ENCODE measurements around the gene PLOD2. TPM values are rescaled to one million over a fixed set of nuclear protein-coding genes. Genes with fewer than 3 reads are reported as not detected.

Gene PLOD2
- polyA plus RNA-seq, 1 donor (not counting 4 experiments of a cell fraction or from before 2014, with no cell fraction given), result 30.0 TPM

DNA sequence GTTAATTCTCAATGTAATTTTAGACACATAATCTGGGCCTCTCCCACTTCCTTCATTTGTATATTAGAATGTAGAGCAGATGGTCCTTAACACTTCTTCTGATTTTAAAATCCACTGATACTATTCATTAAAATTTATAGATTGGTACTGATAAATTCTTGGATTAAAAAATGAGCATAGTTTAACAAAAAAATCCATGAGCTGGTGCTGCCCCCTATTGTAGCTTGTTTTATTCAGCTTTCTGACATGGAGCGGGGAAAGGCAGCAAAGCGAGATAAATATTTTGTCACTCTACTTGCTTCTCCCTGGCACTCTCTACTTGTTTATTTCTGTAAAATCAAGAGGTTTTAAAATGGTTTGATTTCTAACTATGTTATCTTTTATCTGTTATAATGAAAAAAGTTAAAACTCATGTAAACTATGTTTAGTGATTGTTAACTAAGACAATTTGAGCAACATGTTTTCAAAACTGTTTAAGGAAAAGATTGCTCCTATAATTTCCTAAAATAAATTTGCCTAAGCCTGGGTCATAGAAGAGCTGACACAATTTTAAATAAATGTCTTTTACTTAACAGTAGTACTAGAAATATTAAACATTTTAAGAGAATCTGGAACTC lies 26.5 kb upstream of the PLOD2 start:
- Histone ChIP-seq H4K20me1 (ENCODE audit: control insufficient read depth, extremely low read depth, insufficient read depth, low read length) (no peaks in the 10 kb centered on the region), H3K9ac (ENCODE audit: control insufficient read depth, extremely low read depth, insufficient read depth, low read length) (no peak overlapping the region), H3K4me3 (ENCODE audit: control insufficient read depth in 2 of 3, extremely low read depth in 1 of 3, insufficient read depth in 2 of 3, low read depth in 1 of 3, low read length in 3 of 3) (no peak overlapping the region), H3K79me2 (ENCODE audit: control insufficient read depth, insufficient read depth, low read length) (no peaks in the 10 kb centered on the region), H3K4me2 (ENCODE audit: control insufficient read depth, extremely low read depth, insufficient read depth, low read depth, low read length) (no peak overlapping the region), H3K27me3 (ENCODE audit: control insufficient read depth, extremely low read depth, insufficient read depth, low read length) (no peaks in the 10 kb centered on the region), H3K9me3 (ENCODE audit: control insufficient read depth, low read depth, low read length) (no peaks in the 10 kb centered on the region), H3K36me3 (ENCODE audit: control insufficient read depth in 2 of 2, extremely low read depth in 1 of 2, insufficient read depth in 2 of 2, low read length in 2 of 2) (no peaks in the 10 kb centered on the region), H3K27ac (ENCODE audit: control insufficient read depth, insufficient read depth, low read length) (no peak overlapping the region), H3K4me1 (ENCODE audit: control insufficient read depth, extremely low read depth, insufficient read depth, low read length) (peaks cover 8% of the 10 kb centered on the region), H3K9me1 (ENCODE audit: control insufficient read depth, extremely low read depth, insufficient read depth, low read length) (no peaks in the 10 kb centered on the region), H2AFZ (ENCODE audit: control insufficient read depth, low read length) (no peak overlapping the region)
- TF ChIP-seq EZH2 (IDR thresholded peaks at IDR 0.05; ENCODE audit: low read length) (no peak), CTCF (optimal IDR thresholded peaks at IDR 0.05 in 1 of 3, IDR thresholded peaks at IDR 0.05 in 1 of 3, conservative IDR thresholded peaks at IDR 0.05 in 1 of 3; ENCODE audit: extremely low read depth in 1 of 3, insufficient read depth in 2 of 3, low read length in 3 of 3) (peak; percentile 48 to 55 (median 48))
- no peak for FAIRE-seq
- dilution Hi-C loops (cut with MboI; ENCODE audit: extremely low pct_ligation_motif_present, low sequenced_read_pairs), result no loop called here
- DNase-seq (ENCODE audit: low read depth, low spot score), result no peak

DNA sequence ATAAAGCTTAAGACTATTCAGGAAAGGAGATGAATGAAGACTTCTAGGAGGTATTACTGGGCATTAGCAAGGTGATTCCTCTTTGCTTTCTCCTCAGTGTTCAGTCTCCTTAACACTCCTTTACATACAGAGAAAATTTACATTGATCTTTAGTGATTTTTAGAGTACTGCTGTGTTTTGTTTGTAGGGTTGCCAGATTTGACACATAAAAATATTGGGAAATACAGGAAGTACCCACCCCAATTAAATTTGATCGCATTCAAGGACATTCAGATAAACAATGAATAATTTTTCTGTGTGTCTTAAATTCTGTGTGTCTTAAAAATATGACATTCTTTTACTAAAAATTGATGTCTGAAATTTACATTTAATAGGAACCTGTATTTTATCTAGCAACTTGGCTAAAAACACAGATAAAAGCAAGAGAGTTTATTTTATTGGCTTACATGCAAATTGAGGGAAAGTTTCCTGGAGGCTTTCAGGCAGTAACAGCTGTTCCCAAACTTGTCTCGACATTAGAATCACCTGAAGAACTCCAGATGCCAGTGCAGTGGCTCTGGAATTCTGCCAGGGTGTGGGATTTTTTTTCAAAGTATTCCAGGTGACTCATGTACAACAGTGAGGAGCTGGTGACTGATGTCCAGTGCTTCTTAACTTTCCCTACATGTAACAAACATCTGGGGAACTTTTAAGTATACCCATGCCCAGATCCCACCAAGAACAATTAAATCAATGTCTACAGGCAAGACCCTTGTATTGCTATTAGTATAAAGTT lies 23.4 kb upstream of the PLOD2 start:
- DNase-seq (ENCODE audit: low read depth, low spot score) (peak; percentile 45), FAIRE-seq (peak; percentile 73)
- H3K27ac ChIP-seq (ENCODE audit: control insufficient read depth, insufficient read depth, low read length), result no peak overlapping the region
- TF ChIP-seq EZH2 (IDR thresholded peaks at IDR 0.05; ENCODE audit: low read length), result no peak
- TF ChIP-seq CTCF (optimal IDR thresholded peaks at IDR 0.05 in 1 of 3, IDR thresholded peaks at IDR 0.05 in 1 of 3, conservative IDR thresholded peaks at IDR 0.05 in 1 of 3; ENCODE audit: extremely low read depth in 1 of 3, insufficient read depth in 2 of 3, low read length in 3 of 3), result no peak
- H3K9me3 ChIP-seq (ENCODE audit: control insufficient read depth, low read depth, low read length), result no peaks in the 10 kb centered on the region
- H3K9ac ChIP-seq (ENCODE audit: control insufficient read depth, extremely low read depth, insufficient read depth, low read length), result no peak overlapping the region
- no peak overlapping the region for H3K4me2 ChIP-seq (ENCODE audit: control insufficient read depth, extremely low read depth, insufficient read depth, low read depth, low read length)
- H3K27me3 ChIP-seq (ENCODE audit: control insufficient read depth, extremely low read depth, insufficient read depth, low read length), result no peaks in the 10 kb centered on the region
- H3K4me1 ChIP-seq (ENCODE audit: control insufficient read depth, extremely low read depth, insufficient read depth, low read length), result peaks cover 12% of the 10 kb centered on the region
- H2AFZ ChIP-seq (ENCODE audit: control insufficient read depth, low read length), result no peak overlapping the region
- no peaks in the 10 kb centered on the region for H3K79me2 ChIP-seq (ENCODE audit: control insufficient read depth, insufficient read depth, low read length)
- H4K20me1 ChIP-seq (ENCODE audit: control insufficient read depth, extremely low read depth, insufficient read depth, low read length), result no peaks in the 10 kb centered on the region
- dilution Hi-C loops (cut with MboI; ENCODE audit: extremely low pct_ligation_motif_present, low sequenced_read_pairs), result no loop called here
- no peaks in the 10 kb centered on the region for H3K36me3 ChIP-seq (ENCODE audit: control insufficient read depth in 2 of 2, extremely low read depth in 1 of 2, insufficient read depth in 2 of 2, low read length in 2 of 2)
- no peak overlapping the region for H3K4me3 ChIP-seq (ENCODE audit: control insufficient read depth in 2 of 3, extremely low read depth in 1 of 3, insufficient read depth in 2 of 3, low read depth in 1 of 3, low read length in 3 of 3)
- H3K9me1 ChIP-seq (ENCODE audit: control insufficient read depth, extremely low read depth, insufficient read depth, low read length), result no peaks in the 10 kb centered on the region
